Neuronal stem cell (in vitro differentiated cells): ENCODE results near the gene EPB41L4A.

ENCODE experiments used
- DNase-seq: peaks from one replicate; pipeline ENCODE4 v3.0.0-alpha.2; 2013; ENCODE audit warnings: low spot score
- H2AFZ ChIP-seq: one replicate; pipeline ENCODE4 v1.6.1; 2013; ENCODE audit warnings: mild to moderate bottlenecking, low read length, inconsistent platforms
- H2AK5ac ChIP-seq: 2 replicates; pipeline ENCODE4 v1.6.1; 2013; ENCODE audit warnings: low read depth, mild to moderate bottlenecking, inconsistent platforms, low read length, moderate library complexity, mixed read lengths
- H2BK120ac ChIP-seq: 2 replicates; pipeline ENCODE4 v1.6.1; 2013; ENCODE audit warnings: low read depth, mild to moderate bottlenecking, inconsistent platforms, low read length, moderate library complexity, mixed read lengths
- H2BK12ac ChIP-seq: one replicate; pipeline ENCODE4 v1.6.1; 2013; ENCODE audit warnings: low read length, inconsistent platforms
- H2BK15ac ChIP-seq: 2 replicates; pipeline ENCODE4 v1.6.1; 2013; ENCODE audit warnings: mild to moderate bottlenecking, low read length, inconsistent platforms, mixed read lengths
- H2BK5ac ChIP-seq: one replicate; pipeline ENCODE4 v1.6.1; 2013; ENCODE audit warnings: inconsistent platforms, mild to moderate bottlenecking, low read length, moderate library complexity
- H3K14ac ChIP-seq: one replicate; pipeline ENCODE4 v1.6.1; 2013; ENCODE audit warnings: low read length, inconsistent platforms
- H3K18ac ChIP-seq: 2 replicates; pipeline ENCODE4 v1.6.1; 2013; ENCODE audit warnings: low read length, inconsistent platforms
- H3K23ac ChIP-seq: 2 replicates; pipeline ENCODE4 v1.6.1; 2013; ENCODE audit warnings: low read depth, mild to moderate bottlenecking, mixed read lengths, low read length, inconsistent platforms; ENCODE audit not compliant: poor library complexity
- H3K27ac ChIP-seq: replicated peaks from 3 replicates; pipeline ENCODE4 v1.5.1; 2013; ENCODE audit warnings: low read length, inconsistent platforms
- H3K27me3 ChIP-seq, 3 experiments: 2 replicates each; pipeline ENCODE4 v1.6.1; 2013; ENCODE audit warnings: low read length in 3 of 3, mild to moderate bottlenecking in 2 of 3, inconsistent platforms in 1 of 3, low read depth in 1 of 3, mixed read lengths in 1 of 3, moderate library complexity in 1 of 3; ENCODE audit not compliant: control insufficient read depth in 3 of 3, insufficient read depth in 3 of 3
- H3K36me3 ChIP-seq, 2 donors: replicated peaks in 1 of 2; 2 replicates each; pipeline ENCODE4 v1.6.1; 2013; ENCODE audit warnings: low read length in 2 of 2; ENCODE audit not compliant: control insufficient read depth in 2 of 2, insufficient read depth in 2 of 2
- H3K4ac ChIP-seq: 2 replicates; pipeline ENCODE4 v1.6.1; 2013; ENCODE audit warnings: inconsistent platforms, mild to moderate bottlenecking, low read length, moderate library complexity
- H3K4me1 ChIP-seq, 2 donors: 1 replicate in 1 of 2; 2 replicates in 1 of 2; pipeline ENCODE4 v1.6.1; 2013; ENCODE audit warnings: low read length in 2 of 2, low read depth in 1 of 2; ENCODE audit not compliant: control insufficient read depth in 2 of 2, insufficient read depth in 1 of 2
- H3K4me2 ChIP-seq: one replicate; pipeline ENCODE4 v1.6.1; 2013; ENCODE audit warnings: mild to moderate bottlenecking, low read length, inconsistent platforms; ENCODE audit not compliant: insufficient read depth, poor library complexity, severe bottlenecking
- H3K4me3 ChIP-seq, 2 donors: 2 replicates each; pipeline ENCODE4 v1.5.1; 2013; ENCODE audit warnings: low read length in 2 of 2, mild to moderate bottlenecking in 2 of 2, inconsistent platforms in 1 of 2, moderate library complexity in 1 of 2
- H3K79me1 ChIP-seq: one replicate; pipeline ENCODE4 v1.6.1; 2013; ENCODE audit warnings: low read depth, mild to moderate bottlenecking, inconsistent platforms, low read length, moderate library complexity
- H3K9ac ChIP-seq: one replicate; pipeline ENCODE4 v1.6.1; 2013; ENCODE audit warnings: mild to moderate bottlenecking, low read depth, low read length, inconsistent platforms; ENCODE audit not compliant: poor library complexity
- H3K9me3 ChIP-seq, 2 donors: replicated peaks in 1 of 2; 2 replicates each; pipeline versions ENCODE3 to v1.6.1; 2013; ENCODE audit warnings: low read length in 2 of 2, mild to moderate bottlenecking in 2 of 2, inconsistent platforms in 1 of 2, low read depth in 1 of 2, mixed read lengths in 1 of 2, moderate library complexity in 1 of 2; ENCODE audit not compliant: control insufficient read depth in 2 of 2, insufficient read depth in 1 of 2
- H4K8ac ChIP-seq: one replicate; pipeline ENCODE4 v1.6.1; 2013; ENCODE audit warnings: low read depth, mild to moderate bottlenecking, inconsistent platforms, low read length, moderate library complexity
- H4K91ac ChIP-seq: one replicate; pipeline ENCODE4 v1.6.1; 2013; ENCODE audit warnings: low read length, low read depth, mild to moderate bottlenecking, inconsistent platforms; ENCODE audit not compliant: poor library complexity
- WGBS, 2 donors: extraction: QIAGEN DNeasy Blood & Tissue Kit; methylation state at CpG; one replicate each; pipeline ENCODE4 v1.1.7; 2013; ENCODE audit warnings: missing lambda C conversion rate in 2 of 2, mixed read lengths in 1 of 2; ENCODE audit not compliant: insufficient read length in 2 of 2, insufficient replicate concordance in 1 of 2; ENCODE audit errors: extremely low coverage in 2 of 2; 5-methylcytosine and 5-hydroxymethylcytosine counted together

The EPB41L4A gene

GRCh38 chr5:112202694-112203093 is 216.4 kb downstream of the EPB41L4A start:
- Histone ChIP-seq H4K8ac (no peak overlapping the region), H3K36me3 (peaks cover 0 to 51% of the 10 kb centered on the region in 2 donors), H2BK12ac (no peak overlapping the region), H3K14ac (no peak overlapping the region), H3K27me3 (no peaks in the 10 kb centered on the region), H3K4me1 (peaks cover 4 to 10% of the 10 kb centered on the region in 2 donors), H3K4me2 (no peak overlapping the region), H3K23ac (no peak overlapping the region), H2BK15ac (no peak overlapping the region), H3K4ac (no peak overlapping the region), H3K4me3 (no peak overlapping the region), H2BK5ac (no peak overlapping the region), H3K18ac (no peak overlapping the region), H4K91ac (no peak overlapping the region), H3K9ac (no peak overlapping the region), H3K9me3 (peaks cover 0 to 2% of the 10 kb centered on the region in 2 donors), H3K27ac (no peak overlapping the region), H2AK5ac (no peak overlapping the region), H2AFZ (no peak overlapping the region), H2BK120ac (no peak overlapping the region), H3K79me1 (no peaks in the 10 kb centered on the region)
- no CpG with 5 or more reads among the region's 2 CpGs for WGBS, 2 donors
- no peak for DNase-seq

- H3K36me3 ChIP-seq = peaks cover 0 to 62% of the 10 kb centered on the region in 2 donors
- H3K18ac ChIP-seq = no peak overlapping the region
- no peak overlapping the region for H3K9ac ChIP-seq
- no peak overlapping the region for H3K23ac ChIP-seq
- H2AK5ac ChIP-seq = no peak overlapping the region
- H4K8ac ChIP-seq = no peak overlapping the region
- no peaks in the 10 kb centered on the region for H3K9me3 ChIP-seq
- no CpG with 5 or more reads among the region's 3 CpGs for WGBS, 2 donors
- no peaks in the 10 kb centered on the region for H3K27me3 ChIP-seq
- no peak overlapping the region for H2BK5ac ChIP-seq
- H2BK15ac ChIP-seq = no peak overlapping the region
- no peak overlapping the region for H3K14ac ChIP-seq
- H3K27ac ChIP-seq = no peak overlapping the region
- no peak for DNase-seq
- no peak overlapping the region for H3K4ac ChIP-seq
- H3K4me1 ChIP-seq = peaks cover 4 to 10% of the 10 kb centered on the region in 2 donors
- no peak overlapping the region for H2BK12ac ChIP-seq
- no peaks in the 10 kb centered on the region for H3K79me1 ChIP-seq
- H3K4me3 ChIP-seq = no peak overlapping the region
- no peak overlapping the region for H4K91ac ChIP-seq
- no peak overlapping the region for H2AFZ ChIP-seq
- H3K4me2 ChIP-seq = no peak overlapping the region
- H2BK120ac ChIP-seq = no peak overlapping the region
Observed at GRCh38 chr5:112201141-112201540, 217.9 kb downstream of the EPB41L4A start.

GRCh38 chr5:112200131-112200530 is 218.9 kb downstream of the EPB41L4A start:
- no peaks in the 10 kb centered on the region for H3K79me1 ChIP-seq
- no peak overlapping the region for H2BK5ac ChIP-seq
- no peak overlapping the region for H3K4me3 ChIP-seq
- no peak overlapping the region for H3K18ac ChIP-seq
- no peaks in the 10 kb centered on the region for H3K27me3 ChIP-seq
- H3K36me3 ChIP-seq = peaks cover 0 to 71% of the 10 kb centered on the region in 2 donors
- no CpG with 5 or more reads among the region's 3 CpGs for WGBS, 2 donors
- H2AK5ac ChIP-seq = no peak overlapping the region
- H3K4ac ChIP-seq = no peak overlapping the region
- H4K8ac ChIP-seq = no peak overlapping the region
- H2BK120ac ChIP-seq = no peak overlapping the region
- H2AFZ ChIP-seq = no peak overlapping the region
- no peak overlapping the region for H2BK15ac ChIP-seq
- H2BK12ac ChIP-seq = no peak overlapping the region
- no peak overlapping the region for H4K91ac ChIP-seq
- H3K27ac ChIP-seq = no peak overlapping the region
- H3K4me2 ChIP-seq = no peak overlapping the region
- H3K9ac ChIP-seq = no peak overlapping the region
- DNase-seq = no peak
- H3K14ac ChIP-seq = no peak overlapping the region
- no peaks in the 10 kb centered on the region for H3K9me3 ChIP-seq
- peaks cover 1 to 2% of the 10 kb centered on the region in 2 donors for H3K4me1 ChIP-seq
- no peak overlapping the region for H3K23ac ChIP-seq

GRCh38 chr5:112196584-112196983 is 222.5 kb downstream of the EPB41L4A start:
- no peak overlapping the region for H2AK5ac ChIP-seq
- H3K14ac ChIP-seq = no peak overlapping the region
- no peak overlapping the region for H3K18ac ChIP-seq
- H3K4me1 ChIP-seq = peaks cover 0 to 2% of the 10 kb centered on the region in 2 donors
- no peaks in the 10 kb centered on the region for H3K9me3 ChIP-seq
- H3K4me3 ChIP-seq = no peak overlapping the region
- no peak overlapping the region for H2AFZ ChIP-seq
- H3K9ac ChIP-seq = no peak overlapping the region
- no peak for DNase-seq
- H3K36me3 ChIP-seq = peaks cover 0 to 71% of the 10 kb centered on the region in 2 donors
- no peak overlapping the region for H3K4ac ChIP-seq
- no peak overlapping the region for H4K91ac ChIP-seq
- H3K23ac ChIP-seq = no peak overlapping the region
- H2BK15ac ChIP-seq = no peak overlapping the region
- H2BK5ac ChIP-seq = no peak overlapping the region
- WGBS, 2 donors = no CpG with 5 or more reads among the region's 3 CpGs
- no peak overlapping the region for H2BK12ac ChIP-seq
- H3K79me1 ChIP-seq = no peaks in the 10 kb centered on the region
- no peaks in the 10 kb centered on the region for H3K27me3 ChIP-seq
- no peak overlapping the region for H3K27ac ChIP-seq
- no peak overlapping the region for H2BK120ac ChIP-seq
- no peak overlapping the region for H4K8ac ChIP-seq
- H3K4me2 ChIP-seq = no peak overlapping the region
